ENCODE measurements around the gene CLEC4A.
"Not testable (repeated sequence)": the region's sequence is repeated elsewhere in the genome, so short reads cannot be mapped to it uniquely, and the experiment has no call there.

Gene CLEC4A

GRCh38 chr12:8123124-8123912 lies at the start of gene CLEC4A:
CLEC4A (plus strand) TSS chr12:8123617; CDS start chr12:8123879, 262 bp downstream.
- DNase-seq (ENCODE audit: low read depth): no peak

- no peak for DNase-seq (ENCODE audit: low read depth)
These were observed 47.5 kb upstream of the CLEC4A start for GRCh38 chr12:8075935-8076334.

- no peak for DNase-seq (ENCODE audit: low read depth)
These were observed 47.1 kb upstream of the CLEC4A start for GRCh38 chr12:8076366-8076765.

- peak; percentile 79 for DNase-seq (ENCODE audit: low read depth)
These were observed 46.2 kb upstream of the CLEC4A start for GRCh38 chr12:8077207-8077606.

- peak; percentile 68 for DNase-seq (ENCODE audit: low read depth)
These were observed 45.0 kb upstream of the CLEC4A start for GRCh38 chr12:8078398-8078797.

- no peak for DNase-seq (ENCODE audit: low read depth)
These were observed 44.5 kb upstream of the CLEC4A start for GRCh38 chr12:8078916-8079315.

- DNase-seq (ENCODE audit: low read depth): no peak
These were observed 43.3 kb upstream of the CLEC4A start for GRCh38 chr12:8080120-8080519.

- peak; percentile 3 for DNase-seq (ENCODE audit: low read depth)
These were observed 42.0 kb upstream of the CLEC4A start for GRCh38 chr12:8081251-8081920.

- no peak for DNase-seq (ENCODE audit: low read depth)
These were observed 40.7 kb upstream of the CLEC4A start for GRCh38 chr12:8082808-8083100.

- DNase-seq (ENCODE audit: low read depth): not testable (repeated sequence)
These were observed 39.1 kb upstream of the CLEC4A start for GRCh38 chr12:8084351-8084750.

GRCh38 chr12:8087666-8088065 lies 35.8 kb upstream of the CLEC4A start:
- no peak for DNase-seq (ENCODE audit: low read depth)

- no peak for DNase-seq (ENCODE audit: low read depth)
These were observed 34.8 kb upstream of the CLEC4A start for GRCh38 chr12:8088574-8088973.

GRCh38 chr12:8089277-8089676 lies 34.1 kb upstream of the CLEC4A start:
- DNase-seq (ENCODE audit: low read depth): not testable (repeated sequence)

GRCh38 chr12:8089716-8090115 lies 33.7 kb upstream of the CLEC4A start:
- DNase-seq (ENCODE audit: low read depth): no peak

- no peak for DNase-seq (ENCODE audit: low read depth)
These were observed 30.1 kb upstream of the CLEC4A start for GRCh38 chr12:8093291-8093690.

GRCh38 chr12:8096281-8096915 lies 27.0 kb upstream of the CLEC4A start:
- no peak for DNase-seq (ENCODE audit: low read depth)

- DNase-seq (ENCODE audit: low read depth): no peak
These were observed 24.2 kb upstream of the CLEC4A start for GRCh38 chr12:8099235-8099634.

GRCh38 chr12:8108808-8109398 lies 14.5 kb upstream of the CLEC4A start:
- peak; percentile 78 for DNase-seq (ENCODE audit: low read depth)

- not testable (repeated sequence) for DNase-seq (ENCODE audit: low read depth)
These were observed 10.3 kb upstream of the CLEC4A start for GRCh38 chr12:8113117-8113516.

GRCh38 chr12:8120072-8120713 lies 3.2 kb upstream of the CLEC4A start:
- no peak for DNase-seq (ENCODE audit: low read depth)

GRCh38 chr12:8127138-8127537 lies 3.7 kb downstream of the CLEC4A start:
- no peak for DNase-seq (ENCODE audit: low read depth)
